ENCODE data around the gene SASH1. TPM values are rescaled to one million over a fixed set of nuclear protein-coding genes. Genes with fewer than 3 reads are reported as not detected.

Gene SASH1
- polyA plus RNA-seq, 1 donor from 2014 or later = 7.0 TPM

DNA sequence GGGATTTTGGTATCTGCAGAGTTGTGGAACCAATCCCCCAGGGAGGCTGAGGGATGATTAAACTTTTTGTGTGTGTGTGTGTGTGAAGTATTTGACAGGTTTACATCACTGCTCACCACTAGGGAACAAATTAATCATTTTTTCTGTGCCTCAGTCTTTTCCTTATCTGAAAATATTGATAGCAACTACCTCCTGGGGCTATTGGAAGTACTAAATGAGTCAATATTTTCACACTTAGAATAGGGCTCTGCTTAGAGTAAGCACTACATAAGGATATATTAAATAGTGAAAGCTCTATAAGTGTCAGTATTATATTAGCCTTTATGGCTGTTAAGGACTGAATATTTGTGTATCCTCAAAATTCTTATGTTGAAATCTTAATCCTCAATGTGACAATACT is 249.0 kb downstream of the SASH1 start:
- Histone ChIP-seq H4K20me1 (ENCODE audit: insufficient read depth) (no peaks in the 10 kb centered on the region), H3K27ac (ENCODE audit: low read length) (no peak overlapping the region), H2AFZ (ENCODE audit: low read depth, low read length) (no peak overlapping the region), H3F3A (ENCODE audit: insufficient read depth, low read length, poor library complexity, severe bottlenecking) (no peaks in the 10 kb centered on the region), H3K9me3 (ENCODE audit: low read length) (no peaks in the 10 kb centered on the region), H3K36me3 (ENCODE audit: insufficient read depth, low read length) (no peaks in the 10 kb centered on the region), H3K9ac (ENCODE audit: low read length) (no peak overlapping the region), H3K27me3 (ENCODE audit: insufficient read depth, low read depth, low read length) (no peaks in the 10 kb centered on the region), H3K79me2 (replicated peaks; ENCODE audit: insufficient read depth, low read length) (no peaks in the 10 kb centered on the region), H3K4me2 (ENCODE audit: low read length) (no peak overlapping the region), H3K4me3 (ENCODE audit: low read length) (no peak overlapping the region), H3K9me2 (ENCODE audit: insufficient read depth, low read length) (no peaks in the 10 kb centered on the region)
- TF ChIP-seq, protein P1, sequence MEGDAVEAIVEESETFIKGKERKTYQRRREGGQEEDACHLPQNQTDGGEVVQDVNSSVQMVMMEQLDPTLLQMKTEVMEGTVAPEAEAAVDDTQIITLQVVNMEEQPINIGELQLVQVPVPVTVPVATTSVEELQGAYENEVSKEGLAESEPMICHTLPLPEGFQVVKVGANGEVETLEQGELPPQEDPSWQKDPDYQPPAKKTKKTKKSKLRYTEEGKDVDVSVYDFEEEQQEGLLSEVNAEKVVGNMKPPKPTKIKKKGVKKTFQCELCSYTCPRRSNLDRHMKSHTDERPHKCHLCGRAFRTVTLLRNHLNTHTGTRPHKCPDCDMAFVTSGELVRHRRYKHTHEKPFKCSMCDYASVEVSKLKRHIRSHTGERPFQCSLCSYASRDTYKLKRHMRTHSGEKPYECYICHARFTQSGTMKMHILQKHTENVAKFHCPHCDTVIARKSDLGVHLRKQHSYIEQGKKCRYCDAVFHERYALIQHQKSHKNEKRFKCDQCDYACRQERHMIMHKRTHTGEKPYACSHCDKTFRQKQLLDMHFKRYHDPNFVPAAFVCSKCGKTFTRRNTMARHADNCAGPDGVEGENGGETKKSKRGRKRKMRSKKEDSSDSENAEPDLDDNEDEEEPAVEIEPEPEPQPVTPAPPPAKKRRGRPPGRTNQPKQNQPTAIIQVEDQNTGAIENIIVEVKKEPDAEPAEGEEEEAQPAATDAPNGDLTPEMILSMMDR (IDR thresholded peaks at IDR 0.05; ENCODE audit: poor library complexity, severe bottlenecking) = no peak
- TF ChIP-seq RAD21 (conservative IDR thresholded peaks at IDR 0.05) = no peak
- TF ChIP-seq SMC3 (conservative IDR thresholded peaks at IDR 0.05; ENCODE audit: poor library complexity) = no peak
- TF ChIP-seq, protein P2, sequence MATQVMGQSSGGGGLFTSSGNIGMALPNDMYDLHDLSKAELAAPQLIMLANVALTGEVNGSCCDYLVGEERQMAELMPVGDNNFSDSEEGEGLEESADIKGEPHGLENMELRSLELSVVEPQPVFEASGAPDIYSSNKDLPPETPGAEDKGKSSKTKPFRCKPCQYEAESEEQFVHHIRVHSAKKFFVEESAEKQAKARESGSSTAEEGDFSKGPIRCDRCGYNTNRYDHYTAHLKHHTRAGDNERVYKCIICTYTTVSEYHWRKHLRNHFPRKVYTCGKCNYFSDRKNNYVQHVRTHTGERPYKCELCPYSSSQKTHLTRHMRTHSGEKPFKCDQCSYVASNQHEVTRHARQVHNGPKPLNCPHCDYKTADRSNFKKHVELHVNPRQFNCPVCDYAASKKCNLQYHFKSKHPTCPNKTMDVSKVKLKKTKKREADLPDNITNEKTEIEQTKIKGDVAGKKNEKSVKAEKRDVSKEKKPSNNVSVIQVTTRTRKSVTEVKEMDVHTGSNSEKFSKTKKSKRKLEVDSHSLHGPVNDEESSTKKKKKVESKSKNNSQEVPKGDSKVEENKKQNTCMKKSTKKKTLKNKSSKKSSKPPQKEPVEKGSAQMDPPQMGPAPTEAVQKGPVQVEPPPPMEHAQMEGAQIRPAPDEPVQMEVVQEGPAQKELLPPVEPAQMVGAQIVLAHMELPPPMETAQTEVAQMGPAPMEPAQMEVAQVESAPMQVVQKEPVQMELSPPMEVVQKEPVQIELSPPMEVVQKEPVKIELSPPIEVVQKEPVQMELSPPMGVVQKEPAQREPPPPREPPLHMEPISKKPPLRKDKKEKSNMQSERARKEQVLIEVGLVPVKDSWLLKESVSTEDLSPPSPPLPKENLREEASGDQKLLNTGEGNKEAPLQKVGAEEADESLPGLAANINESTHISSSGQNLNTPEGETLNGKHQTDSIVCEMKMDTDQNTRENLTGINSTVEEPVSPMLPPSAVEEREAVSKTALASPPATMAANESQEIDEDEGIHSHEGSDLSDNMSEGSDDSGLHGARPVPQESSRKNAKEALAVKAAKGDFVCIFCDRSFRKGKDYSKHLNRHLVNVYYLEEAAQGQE (IDR thresholded peaks at IDR 0.05; ENCODE audit: borderline replicate concordance) = no peak
- TF ChIP-seq TAF1 (IDR thresholded peaks at IDR 0.05; ENCODE audit: low read depth) = no peak
- no peak for TF ChIP-seq EZH2 (IDR thresholded peaks at IDR 0.05; ENCODE audit: borderline replicate concordance, insufficient read depth, low read length, poor library complexity, severe bottlenecking)

GRCh38 chr6:148593130-148593812 is 250.6 kb downstream of the SASH1 start:
- Histone ChIP-seq H3K9ac (ENCODE audit: low read length) (no peak overlapping the region), H3K4me2 (ENCODE audit: low read length) (no peak overlapping the region), H2AFZ (ENCODE audit: low read depth, low read length) (no peak overlapping the region), H3F3A (ENCODE audit: insufficient read depth, low read length, poor library complexity, severe bottlenecking) (no peaks in the 10 kb centered on the region), H4K20me1 (ENCODE audit: insufficient read depth) (no peaks in the 10 kb centered on the region), H3K36me3 (ENCODE audit: insufficient read depth, low read length) (no peaks in the 10 kb centered on the region), H3K27ac (ENCODE audit: low read length) (no peak overlapping the region), H3K4me3 (ENCODE audit: low read length) (no peak overlapping the region), H3K27me3 (ENCODE audit: insufficient read depth, low read depth, low read length) (no peaks in the 10 kb centered on the region), H3K79me2 (replicated peaks; ENCODE audit: insufficient read depth, low read length) (no peaks in the 10 kb centered on the region), H3K9me3 (ENCODE audit: low read length) (no peaks in the 10 kb centered on the region), H3K9me2 (ENCODE audit: insufficient read depth, low read length) (no peaks in the 10 kb centered on the region)
- TF ChIP-seq RAD21 (conservative IDR thresholded peaks at IDR 0.05) = no peak
- no peak for TF ChIP-seq TAF1 (IDR thresholded peaks at IDR 0.05; ENCODE audit: low read depth)
- no peak for TF ChIP-seq EP300 (conservative IDR thresholded peaks at IDR 0.05; ENCODE audit: poor library complexity, severe bottlenecking)
- no peak for TF ChIP-seq EZH2 (IDR thresholded peaks at IDR 0.05; ENCODE audit: borderline replicate concordance, insufficient read depth, low read length, poor library complexity, severe bottlenecking)
- no peak for TF ChIP-seq SMC3 (conservative IDR thresholded peaks at IDR 0.05; ENCODE audit: poor library complexity)
- TF ChIP-seq, protein P1 (IDR thresholded peaks at IDR 0.05; ENCODE audit: poor library complexity, severe bottlenecking) = no peak

Measured in neural cell (in vitro differentiated cells).